PC-9 (cell line): Measurements from ENCODE around the gene RBM39.

Experiments used
- CTCF ChIP-seq: fragments of 200-600 bp; sonication (generic); conservative IDR thresholded peaks from 2 replicates; pipeline ENCODE4 v1.6.1; 2017; ENCODE audit warnings: mixed run types, antibody characterized with exemption, mild to moderate bottlenecking, moderate library complexity
- EZH2 ChIP-seq: fragments of 200-600 bp; sonication (generic); IDR thresholded peaks from 2 replicates; pipeline ENCODE4 v1.8.0; 2017; ENCODE audit warnings: antibody characterized with exemption, low read depth

GRCh38 chr20:35695978-35696377 is 46.1 kb downstream of the RBM39 start:
- TF ChIP-seq CTCF (no peak), EZH2 (no peak)
